B cell (primary cell): Measurements from ENCODE around the gene MAP4K1. TPM values are rescaled to one million over a fixed set of nuclear protein-coding genes. Genes with fewer than 3 reads are reported as not detected.

ENCODE experiments used
- ATAC-seq: fragments of 200-7000 bp; cut with Tn5 transposase; one replicate; pipeline ENCODE4 v1.10.0; 2021; ENCODE audit warnings: low read depth, mild to moderate bottlenecking, moderate number of reproducible peaks, moderate library complexity
- CTCF ChIA-PET: fragments of 350-600 bp; sonication (Branson Sonifier 250); formaldehyde crosslinking; loops from one replicate; lab custom pipeline; 2021; ENCODE audit warnings: antibody characterized with exemption, inconsistent platforms; lab: Charles Lee
- POLR2A ChIA-PET: fragments of 350-600 bp; sonication (Branson Sonifier 250); formaldehyde crosslinking; loops from one replicate; lab custom pipeline; 2021; ENCODE audit warnings: antibody characterized with exemption; lab: Charles Lee
- DNase-seq: peaks from one replicate; pipeline ENCODE4 v3.0.0; 2013
- H2AFZ ChIP-seq: 2 replicates; pipeline ENCODE4 v1.6.1; 2012; ENCODE audit warnings: mild to moderate bottlenecking, low read depth, low read length; ENCODE audit not compliant: insufficient read depth, poor library complexity, severe bottlenecking
- H3K27ac ChIP-seq, 2 donors: 1 replicate in 1 of 2; 2 replicates in 1 of 2; pipeline ENCODE4 v1.5.1; 2012 to 2013; ENCODE audit warnings: low read length in 2 of 2, mild to moderate bottlenecking in 2 of 2, moderate library complexity in 1 of 2
- H3K27me3 ChIP-seq, 4 experiments: fragments of 200-600 bp in 1 of 4; sonication (generic) in 1 of 4; replicated peaks in 1 of 4; 1 replicate in 2 of 4; 2 replicates in 2 of 4; pipeline versions ENCODE4 v1.6.1 to v1.7.0; 2013 to 2016; ENCODE audit warnings: low read length in 3 of 4, mild to moderate bottlenecking in 2 of 4, mixed read lengths in 1 of 4, moderate library complexity in 1 of 4; ENCODE audit not compliant: insufficient read depth in 4 of 4, control insufficient read depth in 3 of 4; ENCODE audit errors: control extremely low read depth in 1 of 4
- H3K36me3 ChIP-seq, 2 experiments: replicated peaks in 1 of 2; 1 replicate in 1 of 2; 2 replicates in 1 of 2; pipeline versions ENCODE4 v1.6.1 to v1.7.1; 2013; ENCODE audit warnings: low read length in 1 of 2; ENCODE audit not compliant: insufficient read depth in 2 of 2, control insufficient read depth in 1 of 2; ENCODE audit errors: control extremely low read depth in 1 of 2, extremely low read depth in 1 of 2
- H3K4me1 ChIP-seq, 2 donors: fragments of 200-600 bp in 1 of 2; sonication (generic) in 1 of 2; 1 replicate in 1 of 2; 2 replicates in 1 of 2; pipeline versions ENCODE4 v1.5.1 to v1.6.1; 2013 to 2017; ENCODE audit warnings: low read length in 2 of 2; ENCODE audit not compliant: control insufficient read depth in 2 of 2, insufficient read depth in 2 of 2
- H3K4me2 ChIP-seq: replicated peaks from 2 replicates; pipeline ENCODE3; 2012; ENCODE audit warnings: mild to moderate bottlenecking, low read depth, low read length; ENCODE audit not compliant: poor library complexity, severe bottlenecking
- H3K4me3 ChIP-seq, 5 experiments: fragments of 200-600 bp in 1 of 5; sonication (generic) in 1 of 5; 1 replicate in 3 of 5; 2 replicates in 2 of 5; pipeline versions ENCODE4 v1.5.1 to v1.7.0; 2011 to 2016; ENCODE audit warnings: low read length in 4 of 5, mild to moderate bottlenecking in 4 of 5, low read depth in 2 of 5, control low read depth in 1 of 5, moderate library complexity in 1 of 5; ENCODE audit not compliant: insufficient read depth in 1 of 5; ENCODE audit errors: control extremely low read depth in 1 of 5, extremely low read depth in 1 of 5
- H3K79me2 ChIP-seq: fragments of 200-600 bp; sonication (generic); one replicate; pipeline ENCODE4 v1.6.0; 2016; ENCODE audit warnings: low read length; ENCODE audit not compliant: control insufficient read depth, insufficient read depth
- H3K9ac ChIP-seq: fragments of 200-600 bp; sonication (generic); 2 replicates; pipeline ENCODE4 v1.6.1; 2017; ENCODE audit warnings: mild to moderate bottlenecking, low read length, moderate library complexity
- H3K9me3 ChIP-seq, 3 donors: one replicate each; pipeline versions ENCODE4 v1.6.1 to v1.7.1; 2013; ENCODE audit warnings: low read length in 2 of 3; ENCODE audit not compliant: control insufficient read depth in 2 of 3, insufficient read depth in 1 of 3; ENCODE audit errors: control extremely low read depth in 1 of 3
- H4K20me1 ChIP-seq: 2 replicates; pipeline ENCODE4 v1.6.0; 2012; ENCODE audit warnings: mild to moderate bottlenecking, low read length; ENCODE audit not compliant: insufficient read depth, control insufficient read depth, poor library complexity, severe bottlenecking
- H3K27ac Mint-ChIP-seq: one replicate; pipeline ENCODE4 v1.8.0; 2021; ENCODE audit warnings: mixed read lengths
- H3K27me3 Mint-ChIP-seq: one replicate; pipeline ENCODE4 v1.8.0; 2021; ENCODE audit warnings: mixed read lengths
- H3K4me1 Mint-ChIP-seq: one replicate; pipeline ENCODE4 v1.8.0; 2021; ENCODE audit warnings: mixed read lengths
- H3K4me3 Mint-ChIP-seq: one replicate; pipeline ENCODE4 v1.8.0; 2021; ENCODE audit warnings: mixed read lengths
- H3K9me3 Mint-ChIP-seq: one replicate; pipeline ENCODE4 v1.8.0; 2022; ENCODE audit warnings: mixed read lengths; ENCODE audit not compliant: insufficient read depth
- CTCF ChIP-seq: fragments of 200-600 bp; IDR thresholded peaks from one replicate; pipeline ENCODE4 v1.8.0; 2022; ENCODE audit warnings: antibody characterized with exemption, mild to moderate bottlenecking
- EZH2 ChIP-seq: IDR thresholded peaks from 2 replicates; pipeline ENCODE4 v1.6.1; 2012; ENCODE audit warnings: borderline replicate concordance, low read depth, mild to moderate bottlenecking, moderate library complexity, low read length; ENCODE audit not compliant: insufficient read depth, poor library complexity, severe bottlenecking
- WGBS: methylation state at CpG from one replicate; pipeline ENCODE4 v1.1.5; 2013; ENCODE audit warnings: missing lambda C conversion rate; ENCODE audit not compliant: insufficient coverage; 5-methylcytosine and 5-hydroxymethylcytosine counted together
- intact Hi-C: fragments of 100-400 bp; cut with micrococcal nuclease; formaldehyde crosslinking; loops from one replicate; pipeline ENCODE4 v1.10.0; 2022
- polyA plus RNA-seq: library from polyadenylated mRNA; depleted of rRNA; stranded (reverse); fragments of >200 nt; gene quantifications from 2 replicates; pipeline ENCODE4 v1.2.3, GENCODE V29; 2012
- total RNA-seq, 2 donors: library from RNA; stranded (reverse); fragments of 120-200 nt in 1 of 2; gene quantifications; 1 replicate in 1 of 2; 2 replicates in 1 of 2; pipeline versions ENCODE4 v1.2.3 to v1.2.4, GENCODE V29; 2013 to 2022

Gene MAP4K1
- total and polyA plus RNA-seq, 2 donors (not counting 1 experiment from before 2014, with no cell fraction given) = 291 to 415 TPM

GRCh38 chr19:38647966-38648768, 30.4 kb upstream of the MAP4K1 start:
- Histone ChIP-seq H3K36me3 (no peaks in the 10 kb centered on the region), H3K9ac (peak overlapping the region; percentile 86), H4K20me1 (peaks cover 43% of the 10 kb centered on the region), H3K9me3 (no peaks in the 10 kb centered on the region), H2AFZ (peak overlapping the region; percentile 82), H3K79me2 (peaks cover 53% of the 10 kb centered on the region), H3K27ac (peak overlapping the region; percentile 38 to 68), H3K27me3 (no peaks in the 10 kb centered on the region), H3K4me2 (peak overlapping the region; percentile 83), H3K4me3 (peak overlapping the region; percentile 82 to 96 (median 91)), H3K4me1 (peaks cover 21 to 31% of the 10 kb centered on the region in 2 donors)
- TF ChIP-seq EZH2 = no peak
- no peak for TF ChIP-seq CTCF
- DNase-seq (peak; percentile 29), ATAC-seq (no peak)
- 0% methylated on average over 19 of the region's 19 CpGs for WGBS
- Mint-ChIP-seq H3K4me3 (peak overlapping the region; percentile 90), H3K27ac (peak overlapping the region; percentile 68), H3K27me3 (no peaks in the 10 kb centered on the region), H3K9me3 (no peaks in the 10 kb centered on the region), H3K4me1 (peaks cover 41% of the 10 kb centered on the region)
- intact Hi-C loops = loop anchor here (1.0 to 10.0 kb wide), 9 partner anchors 11 to 282 kb away; partner anchors contain the start of genes ECH1, MRPS12, NFKBIB and PSMD8
- ChIA-PET POLR2A (interaction anchor here (1.0 to 1.6 kb wide), 4 partner anchors 14 to 282 kb away, joined by 4 to 14 read pairs (median 6); partner anchors contain the start of genes EIF3K, MAP4K1, MRPS12 and SARS2), CTCF (interaction anchor here (0.5 to 2.2 kb wide), 13 partner anchors 10 to 282 kb away, joined by 3 to 15 read pairs (median 5); partner anchors contain the start of genes EIF3K, FAM98C, MRPS12 and PSMD8)
